Measurements from ENCODE around the gene RND1.
A peak's percentile ranks its signal among the peaks of the same experiment; 100 is the strongest.
"Not testable (repeated sequence)": the region's sequence is repeated elsewhere in the genome, so short reads cannot be mapped to it uniquely, and the experiment has no call there.

The RND1 gene

DNA sequence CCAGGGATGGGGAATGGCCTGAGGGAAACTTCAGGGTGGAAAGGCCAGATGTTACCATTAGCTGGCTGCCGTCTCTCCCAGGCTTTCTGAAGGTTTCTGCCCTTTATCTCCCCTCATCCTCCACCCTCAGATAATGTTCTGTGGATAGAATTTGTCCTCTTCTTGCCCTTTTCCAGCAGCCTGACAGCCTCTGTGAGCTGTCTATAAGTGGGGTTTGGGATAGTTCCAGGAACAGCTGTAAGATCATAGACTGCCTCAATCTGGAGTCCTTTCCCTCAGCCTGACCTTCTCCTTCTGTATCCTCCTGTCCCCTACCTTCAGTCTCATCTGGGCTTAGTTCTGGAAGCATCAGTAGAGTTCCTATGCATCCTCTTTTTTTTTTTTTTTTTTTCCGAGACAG, 2.8 kb upstream of the RND1 start:
- no peak for DNase-seq (ENCODE audit: low read depth in 1 of 2, low spot score in 1 of 2)

DNA sequence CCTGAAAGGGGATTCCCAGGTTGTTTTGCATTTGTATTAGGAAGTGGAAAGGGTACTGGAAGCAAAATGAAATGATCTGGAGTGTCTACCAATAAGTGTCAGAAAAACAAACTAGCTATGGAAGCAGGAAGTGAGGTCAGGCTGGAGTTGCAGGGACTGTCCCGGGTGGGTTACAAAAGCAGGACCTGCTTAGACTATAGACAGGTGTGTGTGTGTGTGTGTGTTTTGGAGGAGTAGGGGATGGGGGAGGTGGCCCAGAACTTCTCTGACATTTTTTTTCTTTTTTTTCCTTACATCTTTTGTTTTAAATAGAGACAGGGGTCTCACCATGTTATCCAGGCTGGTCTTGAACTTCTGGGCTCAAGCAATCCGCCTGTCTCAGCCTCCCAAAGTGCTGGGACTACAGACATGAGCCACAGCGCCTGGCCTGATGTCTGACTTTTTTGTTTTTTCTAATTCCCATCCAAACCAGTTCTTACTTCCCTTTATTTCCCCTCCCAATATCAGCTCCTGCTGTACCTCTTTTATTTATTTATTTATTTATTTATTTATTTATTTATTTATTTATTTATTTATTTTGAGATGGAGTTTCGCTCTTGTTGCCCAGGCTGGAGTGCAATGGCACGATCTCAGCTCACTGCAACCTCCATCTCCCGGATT, 512 bp upstream of the RND1 start:
- peak in 1 of 2 donors; percentile 2 for DNase-seq (ENCODE audit: low read depth in 1 of 2, low spot score in 1 of 2)

DNA sequence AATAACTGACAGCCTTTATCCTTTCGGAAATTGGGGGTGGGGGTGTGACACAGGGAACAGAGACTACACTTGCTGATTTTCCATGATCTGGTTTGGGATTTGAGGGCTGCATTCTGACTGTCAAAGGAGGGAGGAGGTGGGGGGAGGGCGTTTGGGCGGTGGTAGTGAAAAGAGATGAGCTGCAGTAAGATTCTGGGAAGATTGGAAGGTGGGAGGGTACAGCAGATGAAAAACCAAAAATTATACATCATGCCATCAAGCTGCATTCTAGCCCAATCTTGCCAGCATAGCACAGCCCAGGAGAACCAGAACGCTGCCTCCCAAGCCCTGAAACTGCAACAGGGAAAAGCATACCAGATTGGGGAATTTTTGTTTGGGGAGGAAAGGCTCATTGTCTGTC, 2.4 kb downstream of the RND1 start:
- no peak for DNase-seq (ENCODE audit: low read depth in 1 of 2, low spot score in 1 of 2)

DNA sequence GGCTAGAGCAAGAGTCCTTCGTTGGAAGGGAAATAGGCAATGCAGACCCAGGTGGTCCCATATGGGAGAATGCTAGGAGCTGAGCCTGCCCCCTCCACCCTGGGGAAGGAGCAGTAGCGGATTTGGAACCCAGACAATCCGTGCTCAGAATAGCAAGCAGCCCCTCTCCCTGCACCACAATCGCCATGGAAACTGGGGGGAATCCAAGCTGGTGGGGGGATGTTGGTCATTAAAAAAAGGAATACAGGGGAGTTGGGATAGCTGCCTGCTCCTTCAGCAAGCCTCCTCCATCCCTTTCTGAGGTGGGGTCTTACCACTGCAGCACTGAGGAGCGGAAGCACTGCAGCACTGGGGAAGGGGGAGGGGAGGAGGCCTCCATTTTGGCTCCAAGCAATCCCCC, 2.9 kb downstream of the RND1 start:
- no peak for DNase-seq (ENCODE audit: low read depth in 1 of 2, low spot score in 1 of 2)

DNA sequence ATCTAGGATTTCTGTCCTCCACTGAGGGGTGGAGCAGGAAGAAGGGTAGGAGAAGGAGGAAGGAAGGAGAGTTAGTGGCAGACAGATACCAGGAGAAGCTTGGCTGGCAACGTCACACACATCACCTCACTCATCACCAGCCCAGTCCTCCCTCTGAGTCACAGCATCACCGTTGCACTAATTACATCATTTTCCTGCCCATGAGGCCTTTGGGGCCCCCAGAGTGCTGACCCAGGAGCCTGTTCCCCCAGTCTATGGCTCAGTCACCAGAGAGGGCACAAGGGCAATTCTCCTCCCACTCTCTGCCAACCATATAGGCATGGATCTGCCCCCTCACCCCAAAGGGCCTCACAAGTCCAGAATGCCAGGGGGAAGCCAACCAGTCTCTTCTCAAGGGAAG, 4.6 kb downstream of the RND1 start:
- no peak for DNase-seq (ENCODE audit: low read depth in 1 of 2, low spot score in 1 of 2)

DNA sequence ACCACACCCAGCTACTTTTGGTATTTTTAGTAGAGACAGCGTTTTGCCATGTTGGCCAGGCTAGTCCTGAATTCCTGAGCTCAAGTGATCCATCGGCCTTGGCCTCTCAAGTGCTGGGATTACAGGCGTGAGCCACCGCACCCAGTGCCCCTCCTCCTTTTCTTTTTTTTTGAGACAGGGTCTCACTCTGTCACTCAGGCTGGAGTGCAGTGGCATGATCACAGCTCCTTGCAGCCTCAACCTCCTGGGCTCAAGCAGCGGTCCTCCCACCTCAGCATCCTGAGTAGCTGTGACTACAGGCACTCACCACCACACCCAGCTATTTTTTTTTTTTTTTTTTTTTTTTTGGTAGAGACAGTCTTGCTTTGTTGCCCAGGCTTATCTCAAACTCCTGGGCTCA, 5.4 kb downstream of the RND1 start:
- DNase-seq (ENCODE audit: low read depth in 1 of 2, low spot score in 1 of 2): not testable (repeated sequence)

DNA sequence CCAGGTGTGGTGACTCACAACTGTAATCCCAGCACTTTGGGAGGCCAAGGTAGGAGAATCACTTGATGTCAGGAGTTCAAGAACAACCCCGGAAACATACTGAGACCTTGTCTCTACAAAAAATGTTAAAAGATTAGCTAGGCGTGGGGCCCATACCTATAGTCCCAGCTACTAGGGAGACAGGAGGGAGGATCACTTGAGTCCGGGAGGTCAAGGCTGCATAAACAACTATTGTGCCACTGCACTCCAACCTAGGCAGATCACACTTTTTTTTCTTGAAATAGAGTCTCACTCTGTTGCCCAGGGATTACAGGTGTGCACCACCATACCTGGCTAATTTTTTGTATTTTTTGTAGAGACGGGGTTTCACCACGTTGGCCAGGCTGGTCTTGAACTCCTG, 6.1 kb downstream of the RND1 start:
- DNase-seq (ENCODE audit: low read depth in 1 of 2, low spot score in 1 of 2): no peak

DNA sequence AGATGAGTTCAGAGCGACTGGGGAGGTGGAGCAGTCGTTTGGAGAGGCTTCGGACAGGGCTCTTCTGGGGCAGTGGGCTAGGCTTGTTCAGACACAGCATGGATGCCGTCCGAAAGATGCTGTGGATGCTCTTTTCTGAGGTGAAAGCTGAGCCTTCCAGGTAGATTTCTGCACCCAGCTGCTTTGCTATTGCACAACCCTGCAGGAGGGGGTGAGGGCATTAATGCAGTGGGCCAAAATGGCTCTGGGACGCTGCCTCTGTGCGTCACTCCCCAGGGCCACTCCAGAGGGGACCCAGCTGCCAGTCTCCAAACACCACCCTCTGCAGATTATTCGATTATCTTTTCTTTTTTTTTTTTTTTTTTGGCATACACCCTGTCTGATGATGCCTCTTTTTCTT, 7.6 kb downstream of the RND1 start:
- no peak for DNase-seq (ENCODE audit: low read depth in 1 of 2, low spot score in 1 of 2)

DNA sequence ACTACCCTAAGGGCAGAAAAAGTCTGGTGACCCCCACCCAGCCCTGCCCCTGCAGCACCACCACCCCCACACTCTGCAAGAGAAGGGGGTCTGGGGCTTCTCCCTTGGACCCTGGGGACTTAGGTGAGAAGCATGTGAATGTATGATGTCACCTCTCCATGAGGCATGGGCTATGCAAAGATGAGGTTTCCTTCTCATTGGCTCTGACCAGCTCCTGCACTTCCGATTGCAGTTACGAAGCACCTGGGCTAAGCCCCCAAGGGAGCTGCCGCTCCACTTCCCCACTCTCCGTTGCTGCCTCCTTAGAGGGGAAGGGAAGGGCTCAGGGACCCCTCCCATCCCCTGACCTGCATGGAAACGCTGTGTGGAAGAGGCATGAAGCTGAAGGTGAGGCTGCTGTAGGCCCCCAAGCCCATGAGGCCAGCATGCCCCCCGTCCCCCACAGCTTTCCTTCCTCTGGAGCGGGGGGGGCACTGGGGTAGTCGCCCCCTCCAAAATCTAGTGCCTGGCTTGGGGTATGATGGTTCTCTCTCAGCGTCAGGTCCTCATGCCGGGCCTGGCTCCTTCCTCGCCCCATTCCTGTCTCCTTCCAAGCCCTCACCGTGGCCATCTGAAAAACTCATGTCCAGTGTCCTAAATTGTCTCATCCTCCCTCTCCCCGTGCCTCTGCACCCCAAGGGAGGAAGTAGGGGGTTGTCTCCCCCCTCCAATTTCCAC, 8.2 kb downstream of the RND1 start:
- no peak for DNase-seq (ENCODE audit: low read depth in 1 of 2, low spot score in 1 of 2)

DNA sequence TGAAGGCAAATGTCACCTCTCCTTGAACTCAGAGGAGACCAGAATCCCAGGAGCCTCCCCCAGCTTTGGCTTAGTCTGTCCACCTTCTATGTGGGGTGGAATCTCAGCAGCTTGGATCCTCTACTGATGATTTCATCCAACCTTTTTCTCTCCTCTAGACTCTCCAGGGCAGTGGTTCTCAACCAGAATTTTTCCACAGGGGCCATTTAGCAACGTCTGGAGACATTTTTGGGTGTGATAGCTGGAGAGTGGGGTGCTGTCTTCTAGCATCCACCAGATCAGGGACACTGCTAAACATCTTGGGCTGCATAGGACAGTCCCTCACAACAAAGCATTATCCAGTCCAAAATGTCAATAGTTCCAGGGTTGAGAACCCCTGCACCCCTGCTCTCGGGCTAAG, 9.3 kb downstream of the RND1 start:
- DNase-seq (ENCODE audit: low read depth in 1 of 2, low spot score in 1 of 2): no peak

DNA sequence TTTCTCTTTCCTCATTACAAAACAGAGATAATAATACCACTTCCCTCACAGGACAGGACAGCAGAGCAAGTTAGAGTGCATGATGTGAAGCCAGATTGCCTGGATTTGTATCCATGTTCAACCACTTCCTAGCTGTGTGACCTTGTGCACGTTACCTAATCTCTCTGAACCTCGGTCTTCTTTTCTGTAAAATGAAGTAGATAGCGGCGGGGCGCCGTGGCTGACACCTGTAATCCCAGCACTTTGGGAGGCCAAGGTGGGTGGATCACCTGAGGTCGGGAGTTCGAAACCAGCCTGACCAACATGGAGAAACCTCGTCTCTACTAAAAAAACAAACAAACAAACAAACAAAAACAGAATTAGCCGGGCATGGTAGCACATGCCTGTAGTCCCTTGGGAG, 10.7 kb downstream of the RND1 start:
- DNase-seq (ENCODE audit: low read depth in 1 of 2, low spot score in 1 of 2): not testable (repeated sequence)

DNA sequence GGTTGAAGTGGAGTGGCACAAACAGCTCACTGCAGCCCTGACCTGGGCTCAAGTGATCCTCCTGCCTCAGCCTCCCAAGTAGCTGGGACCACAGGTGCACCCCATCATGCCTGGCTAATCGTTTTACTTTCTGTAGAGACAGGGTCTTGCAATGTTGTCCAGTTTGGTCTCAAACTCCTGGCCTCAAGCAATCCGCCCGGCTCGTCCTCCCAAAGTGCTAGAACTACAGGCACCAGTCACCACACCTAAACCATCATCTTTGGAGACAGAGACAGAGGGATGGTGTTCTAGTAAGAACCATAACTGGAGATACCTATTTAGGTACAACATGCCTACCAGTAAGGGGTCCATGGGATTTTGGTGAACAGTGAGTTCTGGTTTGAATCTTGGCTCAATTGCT, 11.2 kb downstream of the RND1 start:
- no peak for DNase-seq (ENCODE audit: low read depth in 1 of 2, low spot score in 1 of 2)

DNA sequence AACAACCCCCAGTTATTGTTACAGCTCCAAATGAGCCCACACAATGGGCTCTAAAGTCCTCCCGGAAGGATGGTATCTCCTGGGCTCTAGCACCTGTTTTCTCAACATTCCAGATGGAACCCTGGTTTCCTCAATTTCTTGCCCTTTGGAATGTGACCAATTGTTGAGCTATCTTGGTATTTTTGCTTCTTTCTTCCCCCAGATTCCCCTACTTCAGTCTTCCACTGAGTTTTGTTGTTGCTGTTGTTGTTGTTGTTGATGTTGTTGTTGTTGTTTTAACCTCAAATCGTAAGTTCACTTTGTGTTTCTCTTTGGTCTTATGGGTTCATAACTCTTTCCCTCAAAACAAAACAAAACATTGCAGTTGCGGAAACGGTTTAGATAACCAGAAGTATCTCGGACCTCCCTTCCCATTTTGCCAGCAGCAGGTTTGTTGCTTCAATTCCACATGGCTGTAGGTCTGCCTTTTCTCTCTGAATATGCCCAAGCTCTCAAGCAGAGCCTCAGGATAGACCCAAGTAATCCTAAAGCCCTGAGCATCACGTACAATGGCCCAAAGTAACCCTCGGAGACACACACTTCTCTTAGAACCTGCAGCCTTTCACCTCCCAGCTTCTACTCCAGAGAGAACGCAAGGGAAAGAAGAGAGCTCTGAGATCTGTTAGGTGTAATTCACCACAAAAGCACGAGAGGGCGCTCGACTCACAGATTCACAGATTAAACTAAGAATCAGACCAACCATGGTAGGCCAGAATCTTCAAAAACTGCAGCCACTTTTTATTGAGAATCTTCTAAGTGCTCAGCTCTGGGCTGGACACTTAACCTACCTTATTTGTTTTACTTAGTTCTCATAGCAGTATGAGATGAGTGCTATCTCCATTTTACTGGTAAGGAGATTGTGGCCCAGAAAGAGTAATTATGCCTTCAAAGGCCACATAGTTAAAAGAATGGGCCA, 12.7 kb downstream of the RND1 start:
- DNase-seq (ENCODE audit: low read depth in 1 of 2, low spot score in 1 of 2): peak; percentile 76 to 85

DNA sequence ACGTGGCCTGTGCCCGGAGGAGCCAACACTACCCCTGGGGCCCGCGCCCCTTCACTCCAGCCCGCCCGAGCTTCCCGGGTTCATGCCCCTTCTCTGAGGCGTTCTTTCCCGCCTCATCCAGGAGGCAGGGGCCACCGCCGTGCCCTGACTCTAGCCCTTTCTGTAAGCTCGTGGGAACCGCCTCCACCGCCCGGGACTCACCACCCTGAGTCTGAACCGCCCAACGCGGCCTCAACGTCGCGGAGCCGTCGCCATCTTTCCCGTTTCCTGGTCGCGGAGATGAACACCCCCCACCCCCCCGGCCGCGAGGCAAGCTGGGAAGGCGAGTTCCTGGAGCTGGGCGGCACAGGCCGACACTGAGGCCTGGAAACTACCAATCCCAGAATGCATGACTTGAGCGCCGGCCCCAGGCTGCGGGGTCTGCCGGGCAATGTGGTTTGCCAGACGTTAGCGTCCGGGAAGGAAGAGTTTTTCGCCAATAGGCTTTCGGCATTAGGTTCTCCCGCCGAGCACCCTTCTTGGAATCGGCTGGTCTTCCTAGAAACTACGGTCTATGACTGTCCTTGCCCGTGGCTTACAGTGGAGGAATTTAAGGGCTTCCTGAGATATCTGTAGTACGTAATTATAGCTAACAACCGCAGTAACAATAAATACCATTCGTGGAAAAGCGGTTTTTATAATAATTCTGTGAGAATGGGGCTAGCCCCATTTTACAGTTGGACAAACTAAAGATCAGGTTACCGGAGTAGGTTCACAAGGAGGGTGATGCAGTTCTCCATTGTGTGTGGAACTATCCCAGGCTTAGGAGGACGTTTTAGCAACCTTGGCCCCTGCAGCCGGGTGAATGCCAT, 13.6 kb downstream of the RND1 start, which contains the start of gene DDX23:
Gene DDX23, minus strand, starts transcription at position 281 of the 851 bp plus-strand sequence. CDS start 6,381 bp downstream, outside the sequence.
- DNase-seq (ENCODE audit: low read depth in 1 of 2, low spot score in 1 of 2): peak; percentile 71 to 88

DNA sequence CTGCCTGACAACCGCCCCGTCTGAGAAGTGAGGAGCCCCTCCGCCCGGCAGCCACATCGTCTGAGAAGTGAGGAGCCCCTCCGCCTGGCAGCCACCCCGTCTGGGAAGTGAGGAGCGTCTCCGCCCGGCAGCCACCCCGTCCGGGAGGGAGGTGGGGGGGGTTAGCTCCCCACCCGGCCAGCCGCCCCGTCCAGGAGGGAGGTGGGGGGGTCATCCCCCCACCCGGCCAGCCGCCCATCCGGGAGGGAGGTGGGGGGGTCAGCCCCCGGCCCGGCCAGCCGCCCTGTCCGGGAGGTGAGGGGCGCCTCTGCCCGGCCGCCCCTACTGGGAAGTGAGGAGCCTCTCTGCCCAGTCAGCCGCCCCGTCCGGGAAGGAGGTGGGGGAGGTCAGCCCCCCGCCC, 23.6 kb downstream of the RND1 start:
- not testable (repeated sequence) for DNase-seq (ENCODE audit: low read depth in 1 of 2, low spot score in 1 of 2)

DNA sequence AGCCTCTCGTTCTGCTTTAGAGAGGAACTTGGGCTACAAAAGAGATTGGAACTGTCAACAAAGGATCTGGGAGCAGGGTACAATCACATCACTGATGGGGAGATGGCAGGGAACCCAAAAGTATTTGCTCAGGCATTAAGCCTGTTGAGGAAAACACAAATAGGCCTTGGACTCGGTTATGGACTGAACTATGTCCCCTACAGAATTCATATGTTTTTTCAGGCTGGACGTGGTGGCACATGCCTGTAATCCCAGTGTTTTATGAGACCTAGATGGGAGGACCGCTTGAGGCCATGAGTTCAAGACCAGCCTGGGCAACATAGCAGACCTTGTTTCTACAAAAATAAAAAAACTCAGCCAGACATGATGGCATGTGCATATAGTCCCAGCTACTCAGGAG, 27.6 kb downstream of the RND1 start:
- no peak for DNase-seq (ENCODE audit: low read depth in 1 of 2, low spot score in 1 of 2)

DNA sequence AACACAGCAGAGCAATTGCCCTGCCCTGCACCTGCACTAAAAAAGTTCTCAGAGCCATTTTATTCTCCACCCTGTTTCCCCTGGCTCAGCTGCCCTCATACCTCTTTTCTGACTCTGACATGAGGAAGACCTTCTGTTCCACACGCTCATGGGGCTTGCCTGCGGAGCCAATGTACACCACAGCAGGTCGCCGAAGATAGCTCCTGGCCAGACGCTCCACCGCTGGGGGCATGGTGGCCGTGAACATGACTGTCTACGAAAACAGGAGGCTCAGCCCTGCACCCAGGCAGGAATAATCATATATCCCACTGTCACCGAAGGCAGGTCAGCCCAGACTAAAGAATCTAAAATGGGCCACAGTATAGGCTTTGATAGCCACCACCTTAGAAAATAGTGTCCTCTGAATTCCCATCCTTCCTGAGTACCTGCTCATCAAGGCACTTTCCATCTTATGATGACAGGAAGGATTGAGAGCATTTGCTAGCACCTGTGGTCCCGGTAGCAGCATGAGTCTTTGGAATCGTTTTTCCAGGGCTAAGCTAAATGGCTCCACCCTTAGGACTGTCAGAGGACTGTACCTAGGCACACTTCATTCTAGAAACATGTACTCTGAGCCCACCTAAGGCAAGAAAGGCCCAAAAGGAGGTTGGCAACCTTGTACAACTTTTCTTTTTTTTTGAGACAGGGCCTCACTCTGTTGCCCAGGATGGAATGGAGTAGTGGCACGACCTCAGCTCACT, 33.2 kb downstream of the RND1 start:
- DNase-seq (ENCODE audit: low read depth in 1 of 2, low spot score in 1 of 2): no peak

DNA sequence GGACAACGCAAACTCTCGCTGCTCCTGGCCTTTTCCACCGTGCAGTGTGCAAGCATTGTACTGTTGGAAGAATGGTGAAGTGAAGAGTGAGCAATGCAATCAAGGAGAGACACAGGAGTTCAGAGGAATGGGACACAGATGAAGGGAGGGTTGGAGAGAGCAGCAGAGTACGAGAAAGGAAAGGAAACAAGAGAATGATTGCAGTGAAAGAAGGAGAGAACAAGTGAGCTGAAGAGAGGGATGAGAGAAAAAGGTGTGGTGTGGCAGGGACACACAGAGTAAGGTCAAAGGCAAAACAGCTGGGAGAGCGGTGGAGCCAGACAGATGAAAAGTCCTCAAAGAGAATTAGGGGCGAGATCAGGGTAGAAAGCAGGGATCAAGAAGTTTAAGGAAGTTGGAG, 34.4 kb downstream of the RND1 start:
- no peak for DNase-seq (ENCODE audit: low read depth in 1 of 2, low spot score in 1 of 2)

DNA sequence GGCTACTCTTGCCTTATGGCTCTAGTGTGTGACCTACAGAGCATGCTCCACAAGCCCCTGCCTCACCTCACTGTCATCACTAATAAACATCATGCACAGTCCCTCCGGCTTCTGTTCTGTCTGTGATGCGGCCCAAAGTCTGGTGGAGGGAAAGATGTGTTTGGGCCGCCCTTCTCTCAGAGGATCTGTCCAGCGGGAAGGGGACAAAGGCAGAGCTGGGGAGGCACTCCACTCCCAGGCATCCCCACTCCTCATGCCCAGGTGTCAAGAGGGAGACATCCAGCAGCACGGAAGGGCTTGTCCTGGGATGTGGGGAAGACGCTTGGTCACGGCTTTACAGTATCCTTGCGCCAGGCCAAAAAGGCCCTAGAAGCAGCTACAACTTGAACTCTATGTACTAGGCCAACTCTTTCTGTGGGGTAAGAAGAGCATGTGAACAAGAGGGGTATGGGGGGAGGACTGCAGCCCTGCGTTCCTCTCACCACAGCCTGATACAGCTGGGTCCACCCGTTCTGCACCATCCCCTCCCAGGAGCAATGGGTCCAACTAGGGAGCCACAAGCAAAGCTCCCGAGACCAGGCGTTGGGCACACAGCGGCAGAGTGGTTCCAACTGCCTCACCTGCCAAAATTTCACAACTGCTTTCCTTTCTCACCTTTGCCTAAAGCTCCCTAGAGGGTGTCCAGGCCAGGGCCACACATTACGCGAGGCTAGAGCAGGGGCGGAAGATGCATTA, 36.7 kb downstream of the RND1 start:
- no peak for DNase-seq (ENCODE audit: low read depth in 1 of 2, low spot score in 1 of 2)

Data from activated CD4-positive, alpha-beta T cell treated with anti-CD3 and anti-CD28 coated beads, Interleukin-2, amount 50 U/mL, for 24 hours (primary cell).